ENCODE data around the gene UPF3B.

- no peak for TF ChIP-seq CTCF (IDR thresholded peaks at IDR 0.05 in 4 of 5, conservative IDR thresholded peaks at IDR 0.05 in 1 of 5)
- TF ChIP-seq POLR2A (IDR thresholded peaks at IDR 0.05): no peak
These were observed 67.9 kb downstream of the UPF3B start for GRCh38 chrX:119784747-119785446.

Measured in gastrocnemius medialis (tissue), 4 donors.